DMS 273 (cell line): Measurements from ENCODE around the gene FAM168B.
"Not testable (repeated sequence)": the region's sequence is repeated elsewhere in the genome, so short reads cannot be mapped to it uniquely, and the experiment has no call there.

ENCODE experiments used
- DNase-seq: peaks from one replicate; lab custom pipeline; 2025; ENCODE audit not compliant: unreplicated experiment; lab: John Stamatoyannopoulos, UW

The FAM168B gene

GRCh38 chr2:131103165-131103564, 9.9 kb upstream of the FAM168B start:
- no peak for DNase-seq

GRCh38 chr2:131094463-131095281, 1.4 kb upstream of the FAM168B start:
- peak; percentile 21 for DNase-seq

GRCh38 chr2:131093696-131094462, 619 bp upstream of the FAM168B start:
- peak; percentile 91 for DNase-seq

- no peak for DNase-seq
Measured at GRCh38 chr2:131092458-131093005, 728 bp downstream of the FAM168B start.

GRCh38 chr2:131085646-131086045, 7.6 kb downstream of the FAM168B start:
- DNase-seq: no peak

GRCh38 chr2:131081190-131081589, 12.1 kb downstream of the FAM168B start:
- no peak for DNase-seq

- not testable (repeated sequence) for DNase-seq
Measured at GRCh38 chr2:131079931-131080330, 13.3 kb downstream of the FAM168B start.

GRCh38 chr2:131077966-131078365, 15.3 kb downstream of the FAM168B start:
- no peak for DNase-seq

GRCh38 chr2:131077182-131077846, 15.9 kb downstream of the FAM168B start:
- DNase-seq: no peak

GRCh38 chr2:131076707-131077106, 16.6 kb downstream of the FAM168B start:
- no peak for DNase-seq

- not testable (repeated sequence) for DNase-seq
Measured at GRCh38 chr2:131075578-131075977, 17.7 kb downstream of the FAM168B start.

- not testable (repeated sequence) for DNase-seq
Measured at GRCh38 chr2:131068172-131068571, 25.1 kb downstream of the FAM168B start.

GRCh38 chr2:131067465-131068125, 25.7 kb downstream of the FAM168B start:
- DNase-seq: no peak

- no peak for DNase-seq
Measured at GRCh38 chr2:131064589-131065512, 28.4 kb downstream of the FAM168B start.

GRCh38 chr2:131063501-131064283, 29.6 kb downstream of the FAM168B start:
- peak; percentile 14 for DNase-seq

- DNase-seq: no peak
Measured at GRCh38 chr2:131058920-131059319, 34.3 kb downstream of the FAM168B start.

- DNase-seq: no peak
Measured at GRCh38 chr2:131058214-131058843, 34.9 kb downstream of the FAM168B start.

GRCh38 chr2:131056932-131057287, 36.4 kb downstream of the FAM168B start:
- DNase-seq: no peak
